NCI-H82 treated with DMSO at 0.1 percent for 48 hours (cell line): ENCODE data around the gene GOLGA6C.
"Not testable (repeated sequence)": the region's sequence is repeated elsewhere in the genome, so short reads cannot be mapped to it uniquely, and the experiment has no call there.

Experiments used
- DNase-seq: peaks from one replicate; lab custom pipeline; 2025; ENCODE audit not compliant: unreplicated experiment; lab: John Stamatoyannopoulos, UW

The GOLGA6C gene, protein sequence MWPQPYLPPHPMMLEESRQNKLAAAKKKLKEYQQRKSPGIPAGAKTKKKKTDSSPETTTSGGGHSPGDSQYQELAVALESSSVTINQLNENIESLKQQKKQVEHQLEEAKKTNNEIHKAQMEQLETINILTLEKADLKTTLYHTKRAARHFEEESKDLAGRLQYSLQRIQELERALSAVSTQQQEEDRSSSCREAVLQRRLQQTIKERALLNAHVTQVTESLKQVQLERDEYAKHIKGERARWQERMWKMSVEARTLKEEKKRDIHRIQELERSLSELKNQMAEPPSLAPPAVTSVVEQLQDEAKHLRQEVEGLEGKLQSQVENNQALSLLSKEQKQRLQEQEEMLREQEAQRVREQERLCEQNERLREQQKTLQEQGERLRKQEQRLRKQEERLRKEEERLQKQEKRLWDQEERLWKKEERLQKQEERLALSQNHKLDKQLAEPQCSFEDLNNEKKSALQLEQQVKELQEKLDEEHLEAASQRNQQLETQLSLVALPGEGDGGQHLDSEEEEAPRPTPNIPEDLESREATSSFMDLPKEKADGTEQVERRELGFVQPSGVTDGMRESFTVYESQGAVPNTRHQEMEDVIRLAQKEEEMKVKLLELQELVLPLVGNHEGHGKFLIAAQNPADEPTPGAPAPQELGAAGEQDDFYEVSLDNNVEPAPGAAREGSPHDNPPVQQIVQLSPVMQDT

DNA sequence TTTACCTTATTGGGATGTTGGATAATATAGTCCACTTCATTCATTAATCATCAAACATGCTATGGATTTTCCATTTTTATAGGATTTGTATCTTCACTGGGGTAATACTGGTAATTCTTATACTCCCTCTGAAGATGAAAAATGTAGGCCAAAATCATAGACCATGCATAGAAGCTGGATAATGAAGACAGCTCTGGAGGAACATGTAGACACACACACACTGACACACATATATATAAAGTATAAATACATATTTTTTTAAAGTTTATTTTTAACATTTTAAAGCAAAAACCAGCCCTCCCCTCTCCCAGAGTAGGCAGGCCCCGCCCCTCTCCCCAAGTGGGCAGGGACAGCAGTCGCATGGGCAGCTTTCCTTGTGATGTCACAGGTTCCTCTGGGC lies at the start of gene GOLGA6C:
Gene GOLGA6C (plus strand): TSS at position 301 of the 400 bp plus-strand sequence. CDS start 265 bp downstream, outside the sequence.
- not testable (repeated sequence) for DNase-seq

DNA sequence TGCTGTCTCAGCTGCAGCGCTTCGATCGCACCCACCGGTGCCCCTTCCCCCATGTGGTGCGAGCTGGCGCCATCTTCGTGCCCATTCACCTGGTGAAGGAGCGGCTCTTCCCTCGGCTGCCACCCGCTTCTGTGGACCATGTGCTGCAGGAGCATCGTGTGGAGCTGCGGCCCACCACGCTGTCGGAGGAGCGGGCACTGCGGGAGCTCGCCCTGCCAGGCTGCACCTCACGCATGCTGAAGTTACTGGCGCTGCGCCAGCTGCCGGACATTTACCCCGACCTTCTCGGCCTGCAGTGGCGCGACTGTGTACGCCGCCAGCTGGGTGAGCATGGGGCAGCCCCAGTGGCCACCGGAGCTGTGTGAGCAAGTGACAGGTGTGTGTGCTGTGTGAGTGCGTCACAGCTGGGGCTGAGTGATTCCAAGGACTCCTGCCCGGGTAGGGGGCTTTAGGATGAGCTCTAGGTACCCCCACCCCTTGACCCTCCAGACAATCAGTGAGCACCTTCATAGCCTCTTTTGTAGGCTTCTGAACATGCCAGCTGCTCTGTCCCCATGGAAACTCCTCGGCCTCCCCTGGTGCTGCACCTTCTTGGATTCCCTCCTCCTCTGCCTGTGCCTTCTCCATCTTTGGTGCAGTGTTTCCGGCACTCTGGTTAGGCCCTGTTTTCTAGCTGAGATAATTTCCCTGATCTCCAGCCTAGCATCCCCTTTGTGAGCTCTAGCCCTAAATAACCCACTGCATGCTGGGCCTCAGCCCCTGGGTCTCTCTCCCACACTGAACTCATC lies 49.4 kb upstream of the GOLGA6C start:
- DNase-seq, result no peak

DNA sequence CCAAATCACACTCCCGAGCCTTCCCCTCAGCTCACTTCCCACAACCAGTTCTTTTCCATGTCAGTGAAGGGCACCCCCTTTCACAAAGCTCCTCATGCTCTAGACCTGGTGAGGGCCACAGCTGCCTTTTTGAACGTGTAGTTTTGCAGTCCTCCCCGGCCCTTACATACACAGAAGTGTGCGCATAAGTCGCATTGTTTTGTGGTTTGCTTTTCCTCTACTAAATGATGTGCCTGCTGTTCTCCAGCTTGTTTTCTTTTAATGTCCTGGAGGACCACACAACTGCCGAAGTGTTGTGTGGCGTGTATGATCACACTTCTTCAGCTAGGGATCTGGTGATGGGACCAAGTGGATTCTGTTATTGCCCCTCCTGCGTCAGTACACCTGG lies 48.9 kb upstream of the GOLGA6C start:
- DNase-seq, result no peak

DNA sequence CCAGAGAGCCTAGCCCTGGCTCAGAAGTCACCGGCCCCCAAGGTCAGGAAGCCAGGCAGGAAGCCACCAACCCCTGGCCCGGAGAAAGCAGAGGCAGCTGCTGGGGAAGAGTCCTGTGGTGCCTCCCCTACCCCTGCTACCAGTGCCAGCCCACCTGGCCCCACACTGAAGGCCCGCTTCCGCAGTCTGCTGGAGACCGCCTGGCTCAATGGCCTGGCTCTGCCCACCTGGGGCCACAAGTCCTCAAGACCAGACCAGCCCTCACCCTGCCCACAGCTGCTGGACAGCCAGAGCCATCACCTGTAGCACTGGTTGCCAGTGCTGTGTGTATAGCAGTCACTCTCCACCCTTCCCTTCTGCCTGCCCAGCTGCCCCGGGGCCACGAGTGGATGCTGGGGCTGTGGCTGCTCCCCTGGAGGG lies 47.3 kb upstream of the GOLGA6C start:
- DNase-seq, result no peak

DNA sequence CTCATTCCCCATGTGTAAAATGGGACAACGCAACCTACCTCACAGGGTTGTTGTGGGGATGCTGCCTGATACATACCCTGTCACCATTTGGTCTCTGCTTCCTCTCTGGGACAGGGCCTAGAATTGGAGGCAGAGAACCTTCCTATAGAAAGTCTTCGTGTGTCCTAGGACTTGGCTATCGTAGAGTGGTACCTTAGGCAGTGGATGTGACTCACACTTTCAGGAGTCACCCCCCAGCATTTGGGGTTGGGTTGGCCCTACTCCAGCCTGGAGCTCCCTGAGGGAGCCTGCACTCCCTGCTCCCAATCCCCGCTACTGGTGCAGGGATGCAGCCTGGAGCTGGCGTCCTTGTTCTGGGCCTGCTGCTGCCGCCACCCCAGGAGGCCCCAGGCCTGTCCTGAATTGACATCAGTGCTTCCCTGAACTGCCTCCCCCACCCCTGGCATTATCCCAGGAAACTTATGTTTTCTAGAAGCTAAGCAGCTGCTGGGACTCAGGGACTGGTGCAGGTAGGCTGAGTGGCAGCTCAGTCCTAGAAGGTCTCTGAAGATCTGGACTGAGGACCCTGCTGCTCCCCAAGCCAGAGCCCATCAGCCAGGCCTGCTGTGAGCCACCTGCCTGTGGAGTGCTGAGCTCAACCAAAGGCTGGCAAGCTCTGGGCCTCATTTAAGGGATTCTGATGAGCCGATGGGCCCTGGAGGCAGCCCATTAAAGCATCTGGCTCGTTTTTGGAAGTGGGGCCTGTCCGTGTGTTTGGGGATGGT lies 46.5 kb upstream of the GOLGA6C start:
- DNase-seq, result no peak

DNA sequence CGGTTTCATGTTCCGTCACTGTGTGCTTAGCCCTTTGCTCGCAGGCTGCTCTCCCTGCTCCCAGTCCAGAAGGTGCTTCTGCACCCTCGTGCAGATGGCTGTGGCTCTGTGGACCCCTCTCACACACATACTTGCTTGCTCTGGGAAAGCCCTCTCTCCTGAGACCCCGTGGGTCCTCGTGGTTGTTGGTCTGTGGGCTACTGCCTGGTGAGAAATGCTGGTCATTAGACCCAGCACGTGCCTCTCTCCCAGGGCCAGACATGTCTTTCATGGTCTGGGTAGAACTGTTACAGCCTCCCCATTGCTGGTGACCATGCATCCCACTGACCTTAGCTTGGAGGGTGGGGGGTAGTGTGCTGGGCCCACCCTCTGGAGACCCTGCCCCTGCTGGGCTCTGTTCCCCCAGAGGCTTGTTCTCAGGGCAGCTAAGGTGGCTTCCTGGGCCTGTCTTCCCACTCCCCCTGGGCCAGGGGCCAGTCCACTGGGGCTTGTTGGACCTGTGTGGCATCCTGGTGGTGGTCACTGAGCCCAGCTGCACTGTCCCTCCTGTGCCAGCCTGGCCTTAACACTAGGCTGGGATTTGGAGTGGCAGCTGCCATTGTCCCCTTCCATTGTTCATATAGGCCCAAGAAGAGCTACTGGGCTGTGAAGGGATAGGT lies 45.8 kb upstream of the GOLGA6C start:
- DNase-seq, result no peak

DNA sequence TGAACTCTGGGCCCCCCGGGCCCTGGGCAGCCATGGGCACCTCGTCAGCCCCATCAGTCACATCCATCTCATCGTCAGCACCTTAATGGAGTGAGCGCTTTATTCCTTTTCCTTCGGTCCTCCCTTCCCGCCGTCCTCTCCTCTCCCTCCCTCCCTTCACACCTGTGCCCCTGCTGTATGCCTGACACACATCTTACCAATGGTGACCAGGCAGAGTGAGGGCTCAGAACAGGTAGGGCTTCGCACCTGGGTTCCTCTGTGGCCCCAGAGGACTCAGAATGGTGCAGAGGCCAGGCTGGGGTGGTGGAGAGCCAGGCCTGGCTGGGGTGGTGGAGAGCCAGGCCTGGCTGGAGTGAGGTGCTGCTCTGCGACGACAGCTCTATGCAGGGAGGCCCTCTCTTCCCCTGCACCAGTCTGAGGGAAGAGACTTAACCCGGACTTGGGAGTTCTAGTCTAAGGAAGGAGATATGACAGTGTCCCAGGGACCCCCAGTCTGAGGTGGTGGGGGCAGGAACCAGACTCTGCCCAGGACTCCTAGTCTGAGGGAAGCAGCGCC lies 44.8 kb upstream of the GOLGA6C start:
- no peak for DNase-seq

DNA sequence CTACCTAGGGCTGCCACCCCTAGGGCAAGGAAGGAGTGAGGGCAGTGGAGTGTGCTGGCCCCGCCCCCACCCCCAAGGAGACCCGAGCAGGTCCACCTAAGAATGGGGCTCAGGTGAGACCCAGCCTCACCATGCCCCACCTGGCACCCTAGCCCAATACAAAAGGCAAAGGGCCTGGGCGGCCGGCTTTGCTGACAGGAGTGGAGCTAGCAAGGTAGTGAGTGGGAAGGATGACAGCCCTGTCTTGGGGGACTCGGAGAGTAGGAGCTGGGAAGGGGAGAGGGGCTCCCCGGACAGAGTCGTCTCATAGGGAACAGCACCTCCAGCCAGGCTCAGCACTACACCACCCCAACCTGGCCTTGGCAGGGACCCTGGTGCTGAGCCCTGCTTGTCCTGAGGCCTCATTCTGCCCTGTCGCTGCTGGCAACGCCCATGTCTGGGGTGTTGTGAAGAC lies 44.3 kb upstream of the GOLGA6C start:
- no peak for DNase-seq

DNA sequence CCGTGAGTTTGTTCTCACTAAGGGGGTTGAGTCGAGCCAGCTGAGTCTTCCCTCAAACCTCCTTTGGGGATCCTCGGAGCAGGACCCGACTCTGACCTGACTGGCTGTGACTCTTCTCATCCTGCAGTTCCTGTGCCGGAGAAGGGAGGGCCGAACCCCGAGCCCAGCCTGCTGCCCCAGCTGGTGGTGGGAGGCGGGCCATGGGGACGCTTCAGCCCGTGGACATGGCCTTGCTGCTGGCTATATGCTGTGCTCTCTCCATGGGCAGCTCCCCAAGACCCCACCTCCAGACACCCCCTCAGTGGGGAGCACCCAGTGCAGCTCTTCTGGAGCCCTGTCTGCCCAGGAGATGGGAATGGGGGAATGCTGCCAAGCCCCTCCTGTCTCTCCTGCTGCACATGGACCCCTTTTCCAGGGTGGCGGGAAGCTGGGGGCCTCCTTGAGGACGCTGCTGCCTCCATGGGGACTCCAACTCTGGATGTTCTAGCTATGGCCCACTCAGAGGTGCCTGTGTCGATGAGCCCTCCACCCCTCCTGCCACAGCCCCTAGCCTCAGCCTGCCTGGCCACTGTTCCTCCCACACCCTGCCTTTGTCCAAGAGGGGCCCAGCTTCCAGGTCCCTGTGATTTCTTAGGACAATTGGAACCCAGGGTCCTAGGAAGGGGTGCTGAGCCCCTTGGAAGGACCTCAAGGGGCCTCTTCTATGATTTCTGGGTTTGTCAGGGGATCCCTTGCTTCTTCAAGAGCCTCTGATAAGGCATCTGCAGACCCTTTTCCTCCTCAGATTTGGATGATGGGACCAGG lies 43.6 kb upstream of the GOLGA6C start:
- no peak for DNase-seq

DNA sequence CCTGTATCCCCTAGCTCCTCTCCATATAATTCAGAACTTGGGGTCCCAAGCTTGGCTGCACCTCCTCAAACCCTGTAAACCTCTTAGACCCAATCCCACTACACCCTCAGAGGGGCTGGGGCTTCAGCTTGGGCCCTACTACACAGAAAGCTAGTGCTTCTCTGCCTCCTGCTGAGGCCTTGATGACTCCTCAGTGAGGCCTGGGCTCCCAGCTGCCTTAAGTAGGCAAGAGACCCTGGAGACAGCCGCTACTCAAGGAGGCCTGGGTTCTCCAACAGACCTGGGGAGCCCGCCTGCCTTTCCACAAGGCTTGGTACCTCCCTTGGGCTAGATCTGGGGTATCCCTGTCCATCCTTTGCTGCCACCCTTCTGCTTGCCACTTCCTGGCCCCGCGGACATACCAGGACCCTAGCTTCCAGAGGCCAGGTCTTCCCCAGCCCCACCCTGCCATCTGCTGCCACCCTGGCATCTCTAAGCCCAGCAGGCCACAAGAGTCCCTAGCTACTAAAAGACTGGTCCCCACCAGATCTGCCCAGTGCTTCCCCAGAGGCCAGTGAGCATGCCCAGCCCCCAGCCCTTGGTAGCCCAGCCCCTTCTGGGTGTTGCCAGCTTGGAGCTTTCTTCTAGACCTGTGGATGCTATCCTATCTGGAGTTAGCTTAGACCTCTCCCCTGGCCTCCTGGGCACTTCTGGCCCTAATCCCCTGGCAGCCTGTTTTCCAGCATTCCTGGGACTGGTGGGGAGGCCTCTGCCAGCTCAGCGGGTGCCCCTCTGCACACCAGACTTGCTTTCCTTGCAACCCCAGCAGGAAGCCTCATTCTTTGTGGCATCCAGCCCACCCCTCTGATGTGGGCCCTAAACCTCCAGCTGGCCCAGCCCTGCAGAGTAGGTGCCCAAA lies 42.8 kb upstream of the GOLGA6C start:
- no peak for DNase-seq

DNA sequence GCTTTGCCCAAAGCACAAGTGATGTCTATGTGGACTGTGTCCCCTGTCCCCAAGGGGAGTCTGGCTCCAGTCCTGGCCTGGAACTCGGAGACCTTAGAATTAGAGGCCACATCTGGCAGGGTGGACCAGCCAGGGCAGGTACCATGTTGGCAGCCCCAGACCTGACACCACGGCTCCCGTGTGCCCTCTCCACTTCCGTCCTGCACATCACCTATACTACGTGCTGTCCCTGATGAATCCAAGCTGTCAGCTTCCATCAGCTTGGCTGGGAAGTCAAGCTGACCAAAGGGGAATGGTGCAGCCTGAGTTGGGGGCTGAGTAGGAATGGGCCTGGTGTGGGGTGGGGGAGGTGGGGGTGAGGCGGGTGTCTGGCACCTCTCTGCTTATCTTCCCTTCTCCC lies 41.1 kb upstream of the GOLGA6C start:
- no peak for DNase-seq

DNA sequence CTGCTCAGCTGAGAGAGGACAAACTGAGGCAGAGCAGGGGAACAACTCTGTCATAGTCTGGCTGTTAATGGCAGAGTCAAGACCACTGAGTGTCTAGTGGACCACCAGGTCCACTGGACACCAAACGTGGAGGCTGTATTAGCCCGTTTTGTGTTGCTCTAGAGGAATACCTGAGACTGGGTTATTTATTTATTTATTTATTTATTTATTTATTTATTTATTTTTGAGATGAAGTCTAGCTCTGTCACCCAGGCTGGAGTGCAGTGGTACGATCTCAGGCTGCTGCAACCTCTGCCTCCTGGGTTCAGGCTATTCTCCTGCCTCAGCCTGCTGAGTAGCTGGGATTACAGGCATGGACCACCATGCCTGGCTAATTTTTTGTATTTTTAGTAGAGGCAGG lies 40.6 kb upstream of the GOLGA6C start:
- not testable (repeated sequence) for DNase-seq

DNA sequence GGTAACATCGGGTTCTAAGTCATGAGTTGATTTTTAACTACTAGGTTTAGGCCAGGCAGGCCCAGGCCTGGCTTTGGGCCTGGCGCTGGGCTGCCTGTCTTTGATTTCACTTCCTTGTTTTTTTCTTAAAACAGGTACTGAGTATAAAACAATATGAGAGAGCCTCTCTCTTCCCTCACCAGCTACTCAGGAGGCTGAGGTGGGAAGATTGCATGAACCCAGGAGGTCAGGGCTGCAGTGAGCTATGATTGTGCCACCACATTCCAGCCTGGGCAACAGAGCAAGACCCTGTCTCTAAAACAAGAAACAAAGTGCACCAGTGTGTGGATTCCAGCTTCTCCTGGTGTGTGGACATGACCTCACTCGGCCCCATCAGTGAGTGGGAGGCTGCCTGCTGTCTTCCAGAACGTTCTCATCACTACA lies 38.6 kb upstream of the GOLGA6C start:
- not testable (repeated sequence) for DNase-seq

DNA sequence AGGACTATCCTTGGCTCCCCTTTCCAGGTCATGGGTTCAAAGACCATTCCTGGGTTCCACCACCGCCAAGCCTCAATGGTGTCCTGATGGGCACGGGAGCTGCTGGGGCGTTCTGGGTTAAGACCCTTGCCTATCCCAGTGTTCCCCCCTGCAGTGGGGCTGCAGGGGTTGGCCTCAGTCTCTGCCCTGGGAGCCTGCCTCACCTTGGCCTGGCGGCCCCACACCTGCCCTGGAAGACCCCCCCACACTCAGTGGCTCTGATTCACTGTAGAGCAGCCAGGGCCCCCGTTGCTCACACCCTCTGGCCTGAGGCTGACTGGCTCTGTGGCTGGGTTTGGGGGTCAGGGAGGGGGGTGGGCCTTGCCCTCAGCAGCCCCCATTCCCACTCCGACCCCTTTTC lies 34.4 kb upstream of the GOLGA6C start:
- DNase-seq, result no peak

DNA sequence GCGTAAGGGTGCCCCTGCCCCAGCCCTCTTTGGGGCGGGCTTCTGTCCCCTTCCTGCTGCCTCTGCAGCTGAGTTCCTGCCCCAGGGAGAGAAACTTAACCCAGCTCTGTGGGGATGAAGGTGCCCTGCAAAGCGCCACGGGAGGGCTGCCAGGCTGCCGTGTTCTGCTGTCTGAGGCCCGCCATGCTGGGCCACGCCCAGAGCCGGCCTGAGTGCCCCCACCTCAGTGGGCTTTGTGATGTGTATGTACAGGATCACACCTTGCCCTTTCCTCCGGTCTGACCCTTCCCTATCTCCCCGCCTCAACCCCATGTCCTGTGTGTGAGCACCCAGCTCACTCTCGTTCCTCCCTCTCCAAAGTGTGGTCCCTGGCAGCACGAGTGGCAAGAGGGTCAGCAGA lies 33.9 kb upstream of the GOLGA6C start:
- no peak for DNase-seq

DNA sequence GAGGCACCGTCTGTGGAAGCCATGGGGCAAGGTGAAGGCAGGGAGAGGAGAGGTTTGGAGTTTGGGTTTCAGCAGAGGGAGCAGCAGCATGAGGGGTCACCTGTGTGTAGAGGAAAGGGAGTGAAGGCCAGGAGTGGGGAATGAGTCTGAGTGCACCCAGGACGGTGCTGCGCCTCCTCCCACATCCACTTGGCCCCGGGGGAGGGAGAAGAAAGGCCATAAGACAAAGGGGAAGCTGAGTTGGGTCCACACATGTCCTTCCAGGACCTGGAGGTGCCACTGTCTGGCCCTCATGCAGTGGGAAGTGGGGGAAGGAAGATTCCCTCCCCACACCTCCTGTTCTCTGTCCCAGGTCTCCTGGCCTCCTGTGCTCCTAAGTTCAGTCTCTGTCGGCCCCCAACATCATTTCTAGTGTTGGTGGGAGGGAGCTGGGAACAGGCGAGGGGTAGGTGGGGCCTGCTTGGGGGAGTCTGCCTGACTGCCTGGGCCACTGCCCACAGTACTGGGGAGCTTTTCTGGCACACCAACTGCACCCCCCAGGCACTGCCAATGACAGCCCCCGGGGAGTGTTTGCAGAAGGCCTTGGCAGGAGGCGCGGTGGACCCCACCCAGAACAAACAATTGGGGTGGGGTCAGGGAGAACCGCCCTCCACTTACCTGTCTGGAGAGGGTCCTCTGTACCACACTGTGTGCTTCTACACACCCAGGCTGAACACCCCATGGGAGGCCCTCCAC lies 32.9 kb upstream of the GOLGA6C start:
- DNase-seq, result not testable (repeated sequence)

DNA sequence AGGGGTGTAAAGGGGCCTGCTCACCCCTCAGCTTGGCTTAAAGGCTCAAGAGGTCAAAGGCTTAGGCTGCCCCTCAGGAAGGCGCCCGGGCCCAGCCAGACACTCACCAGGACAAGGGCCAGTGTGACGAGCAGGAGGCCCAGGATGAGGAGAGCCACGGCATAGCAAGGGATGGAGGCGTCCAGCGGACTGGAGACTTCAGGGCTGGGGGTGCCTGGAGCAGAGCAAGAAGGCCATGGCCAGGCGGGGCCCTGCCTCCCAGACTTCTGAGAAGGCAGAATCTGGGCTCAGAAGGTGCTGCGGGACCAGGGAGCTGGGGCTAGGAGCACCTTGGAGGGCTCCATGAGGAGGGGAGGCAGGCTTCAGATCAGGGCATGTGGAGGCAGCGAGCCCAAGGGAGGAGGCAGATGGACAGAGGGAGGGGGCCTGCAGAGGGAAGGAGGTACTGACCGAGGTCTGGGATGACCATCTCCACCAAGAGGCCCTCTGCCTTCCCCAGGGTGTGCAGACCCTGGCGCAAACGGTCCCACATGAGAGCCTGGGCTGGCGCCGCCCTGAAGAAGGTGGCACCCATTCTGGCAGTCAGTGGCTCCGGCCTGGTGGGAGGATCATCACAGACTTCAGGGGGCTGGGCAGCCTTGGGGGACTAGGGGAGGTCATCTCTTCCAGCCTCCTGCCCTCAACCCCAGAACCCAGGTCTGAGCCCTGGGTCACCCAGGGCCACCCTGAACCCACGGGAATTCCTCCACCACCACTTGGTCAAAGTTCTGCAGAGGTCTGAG lies 32.0 kb upstream of the GOLGA6C start:
- DNase-seq, result no peak
